ENCODE measurements around the gene TMPRSS6. TPM values are rescaled to one million over a fixed set of nuclear protein-coding genes. Genes with fewer than 3 reads are reported as not detected.

TMPRSS6 gene
- total and polyA plus RNA-seq, 2 of the 13 experiments (the other 11 are each of a cell fraction or from before 2014, with no cell fraction given): 4.2 to 4.8 TPM

GRCh38 chr22:37069319-37069718 lies 40.2 kb downstream of the TMPRSS6 start:
- ChIA-PET CTCF (ENCODE audit: low intra/inter-chr PET ratio, low total read pairs) (no interaction called here), POLR2A (no interaction called here)
- Histone ChIP-seq H3K4me2 (ENCODE audit: low read depth, low read length) (no peak overlapping the region), H3K4me3 (replicated peaks in 1 of 3; ENCODE audit: insufficient read depth in 1 of 3, low read depth in 2 of 3, low read length in 3 of 3) (no peak overlapping the region), H3K79me2 (ENCODE audit: insufficient read depth, low read length) (no peaks in the 10 kb centered on the region), H4K20me1 (ENCODE audit: insufficient read depth, low read length) (no peaks in the 10 kb centered on the region), H3K27me3 (ENCODE audit: control insufficient read depth in 1 of 2, insufficient read depth in 2 of 2, low read length in 2 of 2) (no peaks in the 10 kb centered on the region), H3K9ac (ENCODE audit: insufficient read depth, low read depth, low read length) (no peak overlapping the region), H3K9me3 (ENCODE audit: low read length) (peaks cover 11% of the 10 kb centered on the region; the same call in 1 of the 2 replicates), H3K4me1 (ENCODE audit: insufficient read depth, low read length) (0 out of 2 replicates have a peak, but pooled peaks cover 7% of the 10 kb centered on the region), H3K27ac (ENCODE audit: extremely low read length, insufficient read depth, low read length) (no peak overlapping the region), H2AFZ (ENCODE audit: low read length) (no peak overlapping the region), H3K36me3 (replicated peaks in 1 of 2; ENCODE audit: control insufficient read depth in 1 of 2, insufficient read depth in 2 of 2, low read length in 2 of 2) (no peaks in the 10 kb centered on the region)
- in situ Hi-C loops (cut with HindIII; ENCODE audit: extremely low pct_ligation_motif_present, low pct_unique_long_range_greater_than_20kb): no loop called here
- TF ChIP-seq FOXP1 (IDR thresholded peaks at IDR 0.05) (no peak), FOXP1 (CRISPR knock-in tag; IDR thresholded peaks at IDR 0.05) (no peak), ZNF234 (CRISPR knock-in tag; conservative IDR thresholded peaks at IDR 0.05) (no peak), ZBTB3 (CRISPR knock-in tag; IDR thresholded peaks at IDR 0.05; ENCODE audit: borderline replicate concordance, low read depth) (no peak), ZNF101 (CRISPR knock-in tag; IDR thresholded peaks at IDR 0.05; ENCODE audit: borderline replicate concordance, low read depth) (no peak), NR2C2 (CRISPR knock-in tag; IDR thresholded peaks at IDR 0.05; ENCODE audit: borderline replicate concordance) (no peak), IKZF4 (CRISPR knock-in tag; IDR thresholded peaks at IDR 0.05; ENCODE audit: borderline replicate concordance, low read depth, not compliant biosample characterization) (no peak), ZNF737 (CRISPR knock-in tag; IDR thresholded peaks at IDR 0.05; ENCODE audit: borderline replicate concordance) (no peak), RNF2 (conservative IDR thresholded peaks at IDR 0.05; ENCODE audit: low read depth) (no peak), AHR (CRISPR knock-in tag; IDR thresholded peaks at IDR 0.05) (no peak), TGIF2 (CRISPR knock-in tag; IDR thresholded peaks at IDR 0.05) (no peak)
- TF ChIP-seq, protein P1, sequence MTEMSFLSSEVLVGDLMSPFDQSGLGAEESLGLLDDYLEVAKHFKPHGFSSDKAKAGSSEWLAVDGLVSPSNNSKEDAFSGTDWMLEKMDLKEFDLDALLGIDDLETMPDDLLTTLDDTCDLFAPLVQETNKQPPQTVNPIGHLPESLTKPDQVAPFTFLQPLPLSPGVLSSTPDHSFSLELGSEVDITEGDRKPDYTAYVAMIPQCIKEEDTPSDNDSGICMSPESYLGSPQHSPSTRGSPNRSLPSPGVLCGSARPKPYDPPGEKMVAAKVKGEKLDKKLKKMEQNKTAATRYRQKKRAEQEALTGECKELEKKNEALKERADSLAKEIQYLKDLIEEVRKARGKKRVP (CRISPR knock-in tag; IDR thresholded peaks at IDR 0.05): no peak
- no TSS peak for BruUV-seq (replicated peaks)
- no peak for DNase-seq (ENCODE audit: low spot score)
- intact Hi-C loops (cut with micrococcal nuclease; ENCODE audit: unreplicated experiment): no loop called here
- WGBS (ENCODE audit: low lambda C conversion rate): 37% methylated on average over 4 of the region's 11 CpGs
- FAIRE-seq: no peak
- ATAC-seq: no peak
